Mononuclear cell (primary cell): ENCODE data around the gene SERPINA7. TPM values are rescaled to one million over a fixed set of nuclear protein-coding genes. Genes with fewer than 3 reads are reported as not detected.
"Not testable (repeated sequence)": the region's sequence is repeated elsewhere in the genome, so short reads cannot be mapped to it uniquely, and the experiment has no call there.

Experiments
- H3K27me3 ChIP-seq: 2 replicates; pipeline ENCODE4 v1.6.0; 2011; ENCODE audit warnings: low read length, control low read depth; ENCODE audit not compliant: insufficient read depth
- H3K4me1 ChIP-seq: 2 replicates; pipeline ENCODE4 v1.5.1; 2011; ENCODE audit warnings: mild to moderate bottlenecking, low read length, control low read depth; ENCODE audit not compliant: insufficient read depth
- H3K4me3 ChIP-seq: 2 replicates; pipeline ENCODE4 v1.5.1; 2011; ENCODE audit warnings: mild to moderate bottlenecking, low read length, moderate library complexity
- H3K9me3 ChIP-seq: 2 replicates; pipeline ENCODE4 v1.5.1; 2011; ENCODE audit warnings: low read depth, mild to moderate bottlenecking, control low read depth, low read length
- total RNA-seq: library from RNA; depleted of rRNA; stranded (reverse); fragments of >200 nt; gene quantifications from one replicate; pipeline ENCODE4 v1.2.3, GENCODE V29; 2012

Gene SERPINA7
- not detected for total RNA-seq

- Histone ChIP-seq H3K27me3 (no peaks in the 10 kb centered on the region), H3K9me3 (no peaks in the 10 kb centered on the region), H3K4me1 (no peaks in the 10 kb centered on the region), H3K4me3 (no peak within 1 kb of the TSS)
Measured at GRCh38 chrX:106038625-106039024, at the start of gene SERPINA7. Gene SERPINA7 (minus strand): TSS chrX:106038727. CDS start chrX:106037058, 1,669 bp downstream.

- no peaks in the 10 kb centered on the region for H3K4me1 ChIP-seq
- H3K27me3 ChIP-seq: no peaks in the 10 kb centered on the region
- no peaks in the 10 kb centered on the region for H3K9me3 ChIP-seq
- no peak overlapping the region for H3K4me3 ChIP-seq
Measured at GRCh38 chrX:106069048-106069447, 30.5 kb upstream of the SERPINA7 start.

GRCh38 chrX:106050054-106050453 is 11.5 kb upstream of the SERPINA7 start:
- Histone ChIP-seq H3K27me3 (no peaks in the 10 kb centered on the region), H3K4me3 (no peak overlapping the region), H3K4me1 (no peaks in the 10 kb centered on the region), H3K9me3 (no peaks in the 10 kb centered on the region)

- no peaks in the 10 kb centered on the region for H3K4me1 ChIP-seq
- no peak overlapping the region for H3K4me3 ChIP-seq
- H3K27me3 ChIP-seq: no peaks in the 10 kb centered on the region
- H3K9me3 ChIP-seq: no peaks in the 10 kb centered on the region
Measured at GRCh38 chrX:106042296-106042695, 3.8 kb upstream of the SERPINA7 start.

- no peaks in the 10 kb centered on the region for H3K27me3 ChIP-seq
- no peaks in the 10 kb centered on the region for H3K4me1 ChIP-seq
- no peaks in the 10 kb centered on the region for H3K9me3 ChIP-seq
- no peak overlapping the region for H3K4me3 ChIP-seq
Measured at GRCh38 chrX:106040861-106041260, 2.3 kb upstream of the SERPINA7 start.

- no peaks in the 10 kb centered on the region for H3K4me1 ChIP-seq
- H3K4me3 ChIP-seq: no peak overlapping the region
- H3K27me3 ChIP-seq: no peaks in the 10 kb centered on the region
- no peaks in the 10 kb centered on the region for H3K9me3 ChIP-seq
Measured at GRCh38 chrX:106039920-106040319, 1.4 kb upstream of the SERPINA7 start.

- no peak overlapping the region for H3K4me3 ChIP-seq
- H3K27me3 ChIP-seq: no peaks in the 10 kb centered on the region
- H3K9me3 ChIP-seq: no peaks in the 10 kb centered on the region
- no peaks in the 10 kb centered on the region for H3K4me1 ChIP-seq
Measured at GRCh38 chrX:106037835-106038473, 573 bp downstream of the SERPINA7 start.

- Histone ChIP-seq H3K4me3 (no peak overlapping the region), H3K9me3 (no peaks in the 10 kb centered on the region), H3K4me1 (no peaks in the 10 kb centered on the region), H3K27me3 (no peaks in the 10 kb centered on the region)
Measured at GRCh38 chrX:106036716-106037115, 1.8 kb downstream of the SERPINA7 start.

GRCh38 chrX:106035064-106035463 is 3.5 kb downstream of the SERPINA7 start:
- Histone ChIP-seq H3K27me3 (no peaks in the 10 kb centered on the region), H3K4me1 (no peaks in the 10 kb centered on the region), H3K9me3 (no peaks in the 10 kb centered on the region), H3K4me3 (no peak overlapping the region)

- Histone ChIP-seq H3K4me1 (no peaks in the 10 kb centered on the region), H3K4me3 (no peak overlapping the region), H3K27me3 (no peaks in the 10 kb centered on the region), H3K9me3 (no peaks in the 10 kb centered on the region)
Measured at GRCh38 chrX:106023947-106024346, 14.6 kb downstream of the SERPINA7 start.

GRCh38 chrX:106022238-106022637 is 16.3 kb downstream of the SERPINA7 start:
- no peaks in the 10 kb centered on the region for H3K27me3 ChIP-seq
- no peaks in the 10 kb centered on the region for H3K4me1 ChIP-seq
- H3K4me3 ChIP-seq: no peak overlapping the region
- no peaks in the 10 kb centered on the region for H3K9me3 ChIP-seq

GRCh38 chrX:106014119-106014775 is 24.3 kb downstream of the SERPINA7 start:
- Histone ChIP-seq H3K4me3 (no peak overlapping the region), H3K9me3 (no peaks in the 10 kb centered on the region), H3K4me1 (no peaks in the 10 kb centered on the region), H3K27me3 (no peaks in the 10 kb centered on the region)

GRCh38 chrX:106009145-106009544 is 29.4 kb downstream of the SERPINA7 start:
- no peaks in the 10 kb centered on the region for H3K9me3 ChIP-seq
- H3K4me3 ChIP-seq: no peak overlapping the region
- no peaks in the 10 kb centered on the region for H3K27me3 ChIP-seq
- H3K4me1 ChIP-seq: no peaks in the 10 kb centered on the region

- no peaks in the 10 kb centered on the region for H3K27me3 ChIP-seq
- no peaks in the 10 kb centered on the region for H3K4me1 ChIP-seq
- H3K9me3 ChIP-seq: no peaks in the 10 kb centered on the region
- no peak overlapping the region for H3K4me3 ChIP-seq
Measured at GRCh38 chrX:106007815-106008214, 30.7 kb downstream of the SERPINA7 start.

GRCh38 chrX:106005684-106006083 is 32.8 kb downstream of the SERPINA7 start:
- Histone ChIP-seq H3K4me1 (no peaks in the 10 kb centered on the region), H3K9me3 (no peaks in the 10 kb centered on the region), H3K27me3 (no peaks in the 10 kb centered on the region), H3K4me3 (no peak overlapping the region)

GRCh38 chrX:106000609-106001008 is 37.9 kb downstream of the SERPINA7 start:
- not testable (repeated sequence) for H3K4me1 ChIP-seq, H3K27me3 ChIP-seq, H3K9me3 ChIP-seq, H3K4me3 ChIP-seq
